Head of caudate nucleus (tissue), 42 donors: Measurements from ENCODE around the gene GCK.
A peak's percentile ranks its signal among the peaks of the same experiment; 100 is the strongest.

Source experiments
- DNase-seq, 42 donors: peaks; one replicate each; pipeline versions ENCODE4 v3.0.0 to v3.0.0-alpha.2; 2020 to 2021; ENCODE audit warnings: mixed read lengths in 7 of 42
- intact Hi-C: fragments of 100-400 bp; cut with DNase I; formaldehyde crosslinking; loops from one replicate; pipeline ENCODE4 v1.15.0; 2022

GCK gene

GRCh38 chr7:44189286-44189992 is at the start of gene GCK:
Gene GCK (minus strand): TSS chr7:44189439. CDS start chr7:44188953, 486 bp downstream.
- intact Hi-C loops = no loop called here

GRCh38 chr7:44238116-44238695 is 49.0 kb upstream of the GCK start:
- DNase-seq = no peak
- intact Hi-C loops = no loop called here

More at GRCh38 chr7:44189286-44189992, at the start of gene GCK:
- DNase-seq = no peak

GRCh38 chr7:44237696-44238095 is 48.5 kb upstream of the GCK start:
- no peak for DNase-seq
- intact Hi-C loops = no loop called here

- intact Hi-C loops = no loop called here
- DNase-seq = no peak
Observed at GRCh38 chr7:44236333-44236728, 47.1 kb upstream of the GCK start.

- intact Hi-C loops = no loop called here
- DNase-seq = peak in 9 of 42 donors; percentile 25 to 58 (median 42)
Observed at GRCh38 chr7:44235582-44236332, 46.5 kb upstream of the GCK start.

GRCh38 chr7:44235066-44235465 is 45.8 kb upstream of the GCK start:
- no peak for DNase-seq
- intact Hi-C loops = no loop called here

GRCh38 chr7:44232901-44233715 is 43.9 kb upstream of the GCK start:
- intact Hi-C loops = no loop called here
- DNase-seq = no peak

GRCh38 chr7:44232396-44232795 is 43.2 kb upstream of the GCK start:
- intact Hi-C loops = no loop called here
- DNase-seq = no peak

GRCh38 chr7:44231088-44231487 is 41.8 kb upstream of the GCK start:
- intact Hi-C loops = no loop called here
- DNase-seq = no peak

GRCh38 chr7:44230286-44230685 is 41.0 kb upstream of the GCK start:
- no peak for DNase-seq
- intact Hi-C loops = no loop called here

- intact Hi-C loops = no loop called here
- no peak for DNase-seq
Observed at GRCh38 chr7:44229546-44230105, 40.4 kb upstream of the GCK start.

GRCh38 chr7:44228571-44229350 is 39.5 kb upstream of the GCK start:
- intact Hi-C loops = no loop called here
- no peak for DNase-seq

- DNase-seq = no peak
Observed at GRCh38 chr7:44227911-44228310, 38.7 kb upstream of the GCK start.

GRCh38 chr7:44226396-44226753 is 37.1 kb upstream of the GCK start:
- DNase-seq = no peak
- intact Hi-C loops = no loop called here

More at GRCh38 chr7:44227911-44228310, 38.7 kb upstream of the GCK start:
- intact Hi-C loops = no loop called here

- DNase-seq = peak in 1 of 42 donors; percentile 8
- intact Hi-C loops = no loop called here
Observed at GRCh38 chr7:44225566-44226395, 36.5 kb upstream of the GCK start.

GRCh38 chr7:44224974-44225565 is 35.8 kb upstream of the GCK start:
- no peak for DNase-seq
- intact Hi-C loops = no loop called here
